Ovary (tissue), 3 donors: Measurements from ENCODE around the gene LGALS13.

Experiments used
- CTCF ChIP-seq, 3 donors: fragments of 450-650 bp in 2 of 3; fragments of 200-600 bp in 1 of 3; IDR thresholded peaks; one replicate each; pipeline versions ENCODE4 v1.5.1 to v1.8.0; 2016 to 2022; ENCODE audit warnings: antibody characterized with exemption in 3 of 3, mild to moderate bottlenecking in 1 of 3
- EP300 ChIP-seq: sonication (generic); formaldehyde crosslinking; IDR thresholded peaks from one replicate; pipeline ENCODE4 v1.6.1; 2017; ENCODE audit warnings: antibody characterized with exemption
- POLR2A ChIP-seq: fragments of 450-650 bp; IDR thresholded peaks from one replicate; pipeline ENCODE4 v1.6.1; 2017; ENCODE audit warnings: antibody characterized with exemption, mild to moderate bottlenecking, moderate library complexity
- donor health status: DM: no; HTN: no; CAD: no.

- TF ChIP-seq POLR2A = no peak
- no peak for TF ChIP-seq EP300
- no peak for TF ChIP-seq CTCF (IDR thresholded peaks at IDR 0.05)
Measured at GRCh38 chr19:39557811-39558623, 44.3 kb upstream of the LGALS13 start.
